Measurements from ENCODE around the gene CDCA3. TPM values are rescaled to one million over a fixed set of nuclear protein-coding genes. Genes with fewer than 3 reads are reported as not detected.

The CDCA3 gene
- total and polyA plus RNA-seq, 2 of the 13 experiments (the other 11 are each of a cell fraction or from before 2014, with no cell fraction given): 32.7 to 56.5 TPM

DNA sequence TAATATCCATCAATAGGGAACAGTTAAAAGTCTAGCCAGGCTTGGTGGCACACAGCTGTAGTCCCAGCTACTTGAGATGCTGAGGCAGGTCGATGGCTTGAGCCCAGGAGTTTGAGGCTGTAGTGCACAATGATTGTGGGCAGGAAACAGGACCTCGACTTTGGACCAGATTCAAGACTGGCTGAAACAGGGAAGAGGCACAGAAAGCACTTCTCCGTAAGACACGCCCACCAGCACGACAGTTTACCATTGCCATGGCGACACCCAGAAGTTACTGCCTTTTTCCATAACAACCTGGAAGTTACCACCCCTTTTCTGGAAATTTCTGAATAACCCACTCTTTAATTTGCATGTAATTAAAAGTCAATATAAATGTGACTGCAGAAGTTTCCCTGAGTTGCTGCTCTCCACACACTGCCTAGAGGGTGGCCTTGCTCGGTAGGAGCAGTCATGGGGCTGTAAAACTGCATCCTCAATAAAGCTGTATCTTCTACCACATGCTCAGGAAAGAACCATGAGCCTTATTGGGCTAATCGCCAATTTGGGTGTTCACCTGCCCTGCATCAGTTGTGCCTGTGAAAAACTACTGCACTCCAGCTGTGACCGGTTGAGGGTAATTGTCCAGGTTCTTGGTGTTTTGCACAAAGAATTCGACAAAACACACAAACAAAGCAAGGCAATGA is 48.9 kb upstream of the CDCA3 start (continued):
- TF ChIP-seq RORA (CRISPR knock-in tag; IDR thresholded peaks at IDR 0.05): no peak
- peak; percentile 38; the same call in 1 of the 2 replicates for TF ChIP-seq PHF20 (CRISPR knock-in tag; IDR thresholded peaks at IDR 0.05)
- TF ChIP-seq, protein P1, sequence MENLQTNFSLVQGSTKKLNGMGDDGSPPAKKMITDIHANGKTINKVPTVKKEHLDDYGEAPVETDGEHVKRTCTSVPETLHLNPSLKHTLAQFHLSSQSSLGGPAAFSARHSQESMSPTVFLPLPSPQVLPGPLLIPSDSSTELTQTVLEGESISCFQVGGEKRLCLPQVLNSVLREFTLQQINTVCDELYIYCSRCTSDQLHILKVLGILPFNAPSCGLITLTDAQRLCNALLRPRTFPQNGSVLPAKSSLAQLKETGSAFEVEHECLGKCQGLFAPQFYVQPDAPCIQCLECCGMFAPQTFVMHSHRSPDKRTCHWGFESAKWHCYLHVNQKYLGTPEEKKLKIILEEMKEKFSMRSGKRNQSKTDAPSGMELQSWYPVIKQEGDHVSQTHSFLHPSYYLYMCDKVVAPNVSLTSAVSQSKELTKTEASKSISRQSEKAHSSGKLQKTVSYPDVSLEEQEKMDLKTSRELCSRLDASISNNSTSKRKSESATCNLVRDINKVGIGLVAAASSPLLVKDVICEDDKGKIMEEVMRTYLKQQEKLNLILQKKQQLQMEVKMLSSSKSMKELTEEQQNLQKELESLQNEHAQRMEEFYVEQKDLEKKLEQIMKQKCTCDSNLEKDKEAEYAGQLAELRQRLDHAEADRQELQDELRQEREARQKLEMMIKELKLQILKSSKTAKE (CRISPR knock-in tag; IDR thresholded peaks at IDR 0.05; ENCODE audit: borderline replicate concordance): no peak
- TF ChIP-seq ZNF691 (CRISPR knock-in tag; IDR thresholded peaks at IDR 0.05; ENCODE audit: borderline replicate concordance, low read depth): no peak
- no peak for TF ChIP-seq NFIB (CRISPR knock-in tag; IDR thresholded peaks at IDR 0.05; ENCODE audit: borderline replicate concordance)
- no peak for TF ChIP-seq ZBTB42 (CRISPR knock-in tag; IDR thresholded peaks at IDR 0.05)
- no peak for TF ChIP-seq ATAD3A (CRISPR knock-in tag; IDR thresholded peaks at IDR 0.05)
- no peak for TF ChIP-seq RARA (CRISPR knock-in tag; IDR thresholded peaks at IDR 0.05)
- TF ChIP-seq ZNF709 (CRISPR knock-in tag; IDR thresholded peaks at IDR 0.05): no peak
- no peak for TF ChIP-seq MBNL3 (CRISPR knock-in tag; conservative IDR thresholded peaks at IDR 0.05)
- no peak for TF ChIP-seq FIP1L1 (IDR thresholded peaks at IDR 0.05; ENCODE audit: borderline replicate concordance, insufficient read depth, low read depth, low read length)
- TF ChIP-seq MED13 (CRISPR knock-in tag; IDR thresholded peaks at IDR 0.05): no peak
- no peak; the same call in 1 of the 2 replicates for TF ChIP-seq CHD4 (IDR thresholded peaks at IDR 0.05; ENCODE audit: borderline replicate concordance, low read length)
- TF ChIP-seq HNRNPUL1 (IDR thresholded peaks at IDR 0.05; ENCODE audit: low read depth, low read length): no peak
- TF ChIP-seq MEF2D (CRISPR knock-in tag; IDR thresholded peaks at IDR 0.05): no peak
- no peak for TF ChIP-seq RXRB (CRISPR knock-in tag; IDR thresholded peaks at IDR 0.05; ENCODE audit: borderline replicate concordance)
- TF ChIP-seq NR2F6 (IDR thresholded peaks at IDR 0.05): no peak
- no peak for TF ChIP-seq NR2F6 (CRISPR knock-in tag; IDR thresholded peaks at IDR 0.05)
- TF ChIP-seq ZNF687 (CRISPR knock-in tag; IDR thresholded peaks at IDR 0.05): no peak
- TF ChIP-seq TCF12 (IDR thresholded peaks at IDR 0.05): no peak
- TF ChIP-seq TCF12 (CRISPR knock-in tag; IDR thresholded peaks at IDR 0.05): no peak
- TF ChIP-seq SNAI1 (CRISPR knock-in tag; IDR thresholded peaks at IDR 0.05; ENCODE audit: borderline replicate concordance): no peak
- no peak for TF ChIP-seq MLX (CRISPR knock-in tag; IDR thresholded peaks at IDR 0.05)

Measured in HepG2 (cell line).